GM19193 (cell line): Measurements from ENCODE around the gene TK1.

Source experiments
- POLR2A ChIP-seq: IDR thresholded peaks from 4 replicates; pipeline ENCODE4 v1.6.1; 2011; ENCODE audit not compliant: insufficient read depth, insufficient read length; ENCODE audit errors: extremely low read depth

The TK1 gene

GRCh38 chr17:78174346-78174869 lies 12.4 kb downstream of the TK1 start:
- peak; percentile 64 for TF ChIP-seq POLR2A

- TF ChIP-seq POLR2A = no peak
These were observed 13.6 kb downstream of the TK1 start for GRCh38 chr17:78173097-78173715.

- TF ChIP-seq POLR2A = peak; percentile 39
These were observed 14.4 kb downstream of the TK1 start for GRCh38 chr17:78172249-78173051.

- TF ChIP-seq POLR2A = no peak
These were observed 15.9 kb downstream of the TK1 start for GRCh38 chr17:78170692-78171590.

- TF ChIP-seq POLR2A = peak; percentile 55
These were observed 17.7 kb downstream of the TK1 start for GRCh38 chr17:78168903-78169793.

GRCh38 chr17:78168242-78168902 lies 18.5 kb downstream of the TK1 start, which contains the start of gene SYNGR2:
Gene SYNGR2, plus strand, starts transcription at chr17:78168581. Its CDS starts 36 bp downstream, at chr17:78168617.
- TF ChIP-seq POLR2A = peak; percentile 77

- TF ChIP-seq POLR2A = no peak
These were observed 20.4 kb downstream of the TK1 start for GRCh38 chr17:78166416-78166815.

GRCh38 chr17:78164748-78165607 lies 21.9 kb downstream of the TK1 start:
- no peak for TF ChIP-seq POLR2A

GRCh38 chr17:78163881-78164747 lies 22.7 kb downstream of the TK1 start:
- no peak for TF ChIP-seq POLR2A

GRCh38 chr17:78159575-78160158 lies 27.2 kb downstream of the TK1 start:
- no peak for TF ChIP-seq POLR2A
